ENCODE results near the gene RPL15.
"Not testable (repeated sequence)": the region's sequence is repeated elsewhere in the genome, so short reads cannot be mapped to it uniquely, and the experiment has no call there.

The RPL15 gene

DNA sequence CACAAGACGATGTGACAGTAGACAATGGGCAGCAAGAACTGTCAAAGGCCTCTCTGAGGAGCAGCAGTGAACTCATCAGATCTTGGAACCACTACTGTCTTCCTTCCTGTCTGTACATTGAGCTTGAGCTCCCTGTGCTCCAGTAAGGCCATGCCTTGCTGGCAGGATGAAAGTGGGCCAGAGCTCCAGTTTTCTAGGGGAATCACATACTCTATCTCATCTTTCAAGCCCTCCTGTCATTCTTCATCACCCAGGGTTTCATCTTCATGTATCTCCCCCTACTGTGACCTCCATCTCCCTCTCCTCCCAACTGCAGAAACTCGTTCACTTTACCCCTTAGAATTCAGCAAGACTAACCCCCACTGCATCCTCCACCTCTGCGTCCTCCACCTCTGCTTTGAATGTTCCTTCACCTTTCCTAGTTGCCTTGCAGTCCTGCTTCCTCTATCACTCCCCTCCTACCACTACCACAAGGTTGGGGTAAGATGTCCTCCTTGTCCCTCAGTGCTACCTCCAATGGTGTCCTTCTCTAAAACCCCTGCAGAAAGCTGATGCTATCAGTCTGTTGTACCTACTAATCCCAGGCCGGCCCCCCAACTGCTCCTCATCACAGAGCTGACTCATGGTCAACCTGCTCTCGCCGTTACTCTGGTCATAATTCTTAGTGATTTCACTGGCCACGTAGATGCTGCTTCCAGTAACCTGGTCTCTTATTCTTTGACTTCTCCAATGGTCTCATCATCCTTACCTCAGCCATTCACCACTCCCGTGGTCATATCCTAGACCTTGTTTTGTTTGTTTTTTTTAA, 22.5 kb upstream of the RPL15 start:
- TF ChIP-seq, protein P1, sequence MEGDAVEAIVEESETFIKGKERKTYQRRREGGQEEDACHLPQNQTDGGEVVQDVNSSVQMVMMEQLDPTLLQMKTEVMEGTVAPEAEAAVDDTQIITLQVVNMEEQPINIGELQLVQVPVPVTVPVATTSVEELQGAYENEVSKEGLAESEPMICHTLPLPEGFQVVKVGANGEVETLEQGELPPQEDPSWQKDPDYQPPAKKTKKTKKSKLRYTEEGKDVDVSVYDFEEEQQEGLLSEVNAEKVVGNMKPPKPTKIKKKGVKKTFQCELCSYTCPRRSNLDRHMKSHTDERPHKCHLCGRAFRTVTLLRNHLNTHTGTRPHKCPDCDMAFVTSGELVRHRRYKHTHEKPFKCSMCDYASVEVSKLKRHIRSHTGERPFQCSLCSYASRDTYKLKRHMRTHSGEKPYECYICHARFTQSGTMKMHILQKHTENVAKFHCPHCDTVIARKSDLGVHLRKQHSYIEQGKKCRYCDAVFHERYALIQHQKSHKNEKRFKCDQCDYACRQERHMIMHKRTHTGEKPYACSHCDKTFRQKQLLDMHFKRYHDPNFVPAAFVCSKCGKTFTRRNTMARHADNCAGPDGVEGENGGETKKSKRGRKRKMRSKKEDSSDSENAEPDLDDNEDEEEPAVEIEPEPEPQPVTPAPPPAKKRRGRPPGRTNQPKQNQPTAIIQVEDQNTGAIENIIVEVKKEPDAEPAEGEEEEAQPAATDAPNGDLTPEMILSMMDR (conservative IDR thresholded peaks at IDR 0.05): no peak
- no peak overlapping the region for H3K27ac ChIP-seq

DNA sequence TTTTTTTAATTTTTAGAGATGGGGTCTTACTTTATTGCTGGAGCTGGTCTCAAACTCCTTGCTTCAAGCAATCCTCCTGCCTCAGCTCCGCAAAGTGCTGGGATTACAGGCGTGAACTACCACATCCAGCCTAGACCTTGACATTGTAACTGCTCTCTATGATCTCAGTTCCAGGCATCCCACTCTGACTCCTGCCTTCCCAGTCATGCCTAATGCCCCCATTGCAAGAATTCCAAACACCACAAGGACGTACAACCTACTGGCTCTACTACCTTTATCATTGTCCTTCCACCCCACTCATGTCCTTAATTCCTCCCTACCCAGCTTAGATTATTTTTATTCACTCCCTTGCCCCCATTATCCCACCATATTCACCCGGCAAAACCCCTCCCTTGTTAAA, 21.8 kb upstream of the RPL15 start:
- TF ChIP-seq, protein P1 (conservative IDR thresholded peaks at IDR 0.05): no peak
- no peak overlapping the region for H3K27ac ChIP-seq

- TF ChIP-seq, protein P1 (conservative IDR thresholded peaks at IDR 0.05): no peak
- no peak overlapping the region for H3K27ac ChIP-seq
Measured at GRCh38 chr3:23900744-23901143, 16.2 kb upstream of the RPL15 start.

GRCh38 chr3:23904545-23904944, 12.4 kb upstream of the RPL15 start:
- H3K27ac ChIP-seq: no peak overlapping the region
- TF ChIP-seq, protein P1 (conservative IDR thresholded peaks at IDR 0.05): no peak

GRCh38 chr3:23909341-23909740, 7.6 kb upstream of the RPL15 start:
- TF ChIP-seq, protein P1 (conservative IDR thresholded peaks at IDR 0.05): no peak

GRCh38 chr3:23911397-23911796, 5.5 kb upstream of the RPL15 start:
- TF ChIP-seq, protein P1 (conservative IDR thresholded peaks at IDR 0.05): no peak

More at GRCh38 chr3:23909341-23909740, 7.6 kb upstream of the RPL15 start:
- no peak overlapping the region for H3K27ac ChIP-seq

GRCh38 chr3:23912335-23912734, 4.6 kb upstream of the RPL15 start:
- not testable (repeated sequence) for H3K27ac ChIP-seq

More at GRCh38 chr3:23911397-23911796, 5.5 kb upstream of the RPL15 start:
- no peak overlapping the region for H3K27ac ChIP-seq

GRCh38 chr3:23913182-23913581, 3.8 kb upstream of the RPL15 start:
- TF ChIP-seq, protein P1 (conservative IDR thresholded peaks at IDR 0.05): no peak
- H3K27ac ChIP-seq: peak overlapping the region; percentile 91
